HCT116 (cell line): ENCODE measurements around the gene SDCBP2.

Experiments
- CEBPB ChIP-seq: IDR thresholded peaks from 2 replicates; pipeline ENCODE4 v1.6.1; 2012; ENCODE audit warnings: low read depth
- EZH2 ChIP-seq: fragments of 200-600 bp; sonication (generic); IDR thresholded peaks from 2 replicates; pipeline ENCODE4 v1.6.1; 2017; ENCODE audit warnings: antibody characterized with exemption, mixed run types
- POLR2A ChIP-seq: IDR thresholded peaks from 2 replicates; pipeline ENCODE4 v1.7.0; 2011; ENCODE audit warnings: borderline replicate concordance; ENCODE audit not compliant: insufficient read depth, insufficient read length; ENCODE audit errors: extremely low read depth
- TF ChIP-seq, protein P1 (sequence below), 3 experiments: fragments of 200-600 bp in 1 of 3; sonication (generic) in 1 of 3; IDR thresholded peaks in 2 of 3; conservative IDR thresholded peaks in 1 of 3; 2 replicates each; pipeline ENCODE4 v1.5.1; 2012 to 2017; ENCODE audit warnings: low read depth in 2 of 3, low read length in 2 of 3, antibody characterized with exemption in 1 of 3, borderline replicate concordance in 1 of 3, control low read depth in 1 of 3, mild to moderate bottlenecking in 1 of 3, mixed read lengths in 1 of 3, mixed run types in 1 of 3, moderate library complexity in 1 of 3; ENCODE audit not compliant: insufficient read depth in 1 of 3
- TF ChIP-seq, protein P2 (sequence below): IDR thresholded peaks from 2 replicates; pipeline ENCODE4 v1.6.1; 2012

- TF ChIP-seq EZH2 (no peak), CEBPB (no peak), POLR2A (no peak)
- TF ChIP-seq, protein P1, sequence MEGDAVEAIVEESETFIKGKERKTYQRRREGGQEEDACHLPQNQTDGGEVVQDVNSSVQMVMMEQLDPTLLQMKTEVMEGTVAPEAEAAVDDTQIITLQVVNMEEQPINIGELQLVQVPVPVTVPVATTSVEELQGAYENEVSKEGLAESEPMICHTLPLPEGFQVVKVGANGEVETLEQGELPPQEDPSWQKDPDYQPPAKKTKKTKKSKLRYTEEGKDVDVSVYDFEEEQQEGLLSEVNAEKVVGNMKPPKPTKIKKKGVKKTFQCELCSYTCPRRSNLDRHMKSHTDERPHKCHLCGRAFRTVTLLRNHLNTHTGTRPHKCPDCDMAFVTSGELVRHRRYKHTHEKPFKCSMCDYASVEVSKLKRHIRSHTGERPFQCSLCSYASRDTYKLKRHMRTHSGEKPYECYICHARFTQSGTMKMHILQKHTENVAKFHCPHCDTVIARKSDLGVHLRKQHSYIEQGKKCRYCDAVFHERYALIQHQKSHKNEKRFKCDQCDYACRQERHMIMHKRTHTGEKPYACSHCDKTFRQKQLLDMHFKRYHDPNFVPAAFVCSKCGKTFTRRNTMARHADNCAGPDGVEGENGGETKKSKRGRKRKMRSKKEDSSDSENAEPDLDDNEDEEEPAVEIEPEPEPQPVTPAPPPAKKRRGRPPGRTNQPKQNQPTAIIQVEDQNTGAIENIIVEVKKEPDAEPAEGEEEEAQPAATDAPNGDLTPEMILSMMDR (IDR thresholded peaks at IDR 0.05 in 2 of 3, conservative IDR thresholded peaks at IDR 0.05 in 1 of 3; ENCODE audit: borderline replicate concordance in 1 of 3, insufficient read depth in 1 of 3, low read depth in 2 of 3, low read length in 2 of 3): no peak
- TF ChIP-seq, protein P2, sequence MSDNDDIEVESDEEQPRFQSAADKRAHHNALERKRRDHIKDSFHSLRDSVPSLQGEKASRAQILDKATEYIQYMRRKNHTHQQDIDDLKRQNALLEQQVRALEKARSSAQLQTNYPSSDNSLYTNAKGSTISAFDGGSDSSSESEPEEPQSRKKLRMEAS: no peak
Measured at GRCh38 chr20:1306316-1307135, 22.4 kb downstream of the SDCBP2 start.
